Dermis microvascular lymphatic vessel endothelial cell (primary cell): ENCODE measurements around the gene CCDC14. TPM values are rescaled to one million over a fixed set of nuclear protein-coding genes. Genes with fewer than 3 reads are reported as not detected.

ENCODE experiments used
- total RNA-seq: library from RNA; depleted of rRNA; stranded (reverse); fragments of >200 nt; gene quantifications from 2 replicates; pipeline ENCODE4 v1.2.1, GENCODE V29; 2014

The CCDC14 gene
- total RNA-seq, 1 donor from 2014 or later, result 11.3 TPM

Other genes starting within 250 kb of the CCDC14 start
- gene MYLK, start 76.9 kb downstream of the CCDC14 start, total RNA-seq, result 36.7 and 56.7 TPM in 2 replicates
- not detected in 2 replicates for gene ROPN1, start 30.9 kb upstream of the CCDC14 start, total RNA-seq
- gene KALRN, start 72.1 kb upstream of the CCDC14 start, total RNA-seq, result 95.8 and 184 TPM in 2 replicates